WERI-Rb-1 (cell line): Measurements from ENCODE around the gene C6orf47.
A peak's percentile ranks its signal among the peaks of the same experiment; 100 is the strongest.

ENCODE experiments used
- DNase-seq: peaks from one replicate; pipeline ENCODE4 v3.0.0-alpha.2; 2020
- H3K27ac ChIP-seq: fragments of 250-450 bp; sonication (Bioruptor Pico); 2 replicates; pipeline ENCODE4 v1.5.1; 2020; ENCODE audit warnings: mild to moderate bottlenecking, moderate library complexity
- H3K27me3 ChIP-seq: fragments of 250-450 bp; sonication (Bioruptor Pico); 2 replicates; pipeline ENCODE4 v1.5.1; 2021; ENCODE audit warnings: mild to moderate bottlenecking, low read depth, moderate library complexity; ENCODE audit not compliant: insufficient read depth, severe bottlenecking
- H3K36me3 ChIP-seq: fragments of 250-450 bp; sonication (Bioruptor Pico); 2 replicates; pipeline ENCODE4 v1.5.1; 2020; ENCODE audit warnings: mild to moderate bottlenecking, moderate library complexity
- H3K4me3 ChIP-seq: 2 replicates; pipeline ENCODE4 v1.5.1; 2011; ENCODE audit warnings: low read depth, mild to moderate bottlenecking, control low read depth, low read length
- H3K9me3 ChIP-seq: fragments of 250-450 bp; sonication (Bioruptor Pico); 2 replicates; pipeline ENCODE4 v1.5.1; 2021; ENCODE audit warnings: mild to moderate bottlenecking, moderate library complexity; ENCODE audit not compliant: severe bottlenecking
- CTCF ChIP-seq: IDR thresholded peaks from 2 replicates; pipeline ENCODE4 v1.5.1; 2011; ENCODE audit warnings: low read depth, mild to moderate bottlenecking, control low read depth, inconsistent platforms, low read length

The C6orf47 gene

GRCh38 chr6:31622684-31623091 is 37.9 kb downstream of the C6orf47 start:
- Histone ChIP-seq H3K27ac (peak overlapping the region; percentile 99), H3K9me3 (no peaks in the 10 kb centered on the region), H3K4me3 (no peak overlapping the region), H3K36me3 (peaks cover 70% of the 10 kb centered on the region), H3K27me3 (no peaks in the 10 kb centered on the region)
- TF ChIP-seq CTCF = no peak
- DNase-seq = no peak

- H3K27ac ChIP-seq = peak overlapping the region; percentile 99
- H3K9me3 ChIP-seq = no peaks in the 10 kb centered on the region
- peak overlapping the region; percentile 74 for H3K4me3 ChIP-seq
- no peaks in the 10 kb centered on the region for H3K27me3 ChIP-seq
- peaks cover 63% of the 10 kb centered on the region for H3K36me3 ChIP-seq
- TF ChIP-seq CTCF = no peak
- DNase-seq = no peak
These were observed 38.6 kb downstream of the C6orf47 start for GRCh38 chr6:31621991-31622390.

GRCh38 chr6:31621320-31621939 is 39.1 kb downstream of the C6orf47 start:
- DNase-seq = no peak
- peaks cover 58% of the 10 kb centered on the region for H3K36me3 ChIP-seq
- H3K9me3 ChIP-seq = no peaks in the 10 kb centered on the region
- no peaks in the 10 kb centered on the region for H3K27me3 ChIP-seq
- no peak for TF ChIP-seq CTCF
- H3K27ac ChIP-seq = peak overlapping the region; percentile 99
- peak overlapping the region; percentile 74 for H3K4me3 ChIP-seq

GRCh38 chr6:31620586-31621319 is 39.8 kb downstream of the C6orf47 start, which contains the start of gene PRRC2A:
PRRC2A (plus strand) TSS chr6:31620715; CDS start chr6:31622790, 2,075 bp downstream.
- H3K36me3 ChIP-seq = peaks cover 51% of the 10 kb centered on the region
- no peaks in the 10 kb centered on the region for H3K9me3 ChIP-seq
- H3K27me3 ChIP-seq = no peaks in the 10 kb centered on the region
- TF ChIP-seq CTCF = no peak
- H3K4me3 ChIP-seq = peak within 1 kb of the TSS; percentile 74
- DNase-seq = peak; percentile 92
- H3K27ac ChIP-seq = peak within 1 kb of the TSS; percentile 99

GRCh38 chr6:31619805-31620585 is 40.6 kb downstream of the C6orf47 start:
- no peak for TF ChIP-seq CTCF
- H3K4me3 ChIP-seq = peak overlapping the region; percentile 63
- no peaks in the 10 kb centered on the region for H3K9me3 ChIP-seq
- DNase-seq = peak; percentile 100
- peak overlapping the region; percentile 95 for H3K27ac ChIP-seq
- H3K36me3 ChIP-seq = peaks cover 43% of the 10 kb centered on the region
- H3K27me3 ChIP-seq = no peaks in the 10 kb centered on the region
